ENCODE results near the gene IAH1. TPM values are rescaled to one million over a fixed set of nuclear protein-coding genes. Genes with fewer than 3 reads are reported as not detected.
"Not testable (repeated sequence)": the region's sequence is repeated elsewhere in the genome, so short reads cannot be mapped to it uniquely, and the experiment has no call there.

IAH1 gene
- total RNA-seq, 4 donors from 2014 or later: 11.5 to 35.7 (median 27.7) TPM

DNA sequence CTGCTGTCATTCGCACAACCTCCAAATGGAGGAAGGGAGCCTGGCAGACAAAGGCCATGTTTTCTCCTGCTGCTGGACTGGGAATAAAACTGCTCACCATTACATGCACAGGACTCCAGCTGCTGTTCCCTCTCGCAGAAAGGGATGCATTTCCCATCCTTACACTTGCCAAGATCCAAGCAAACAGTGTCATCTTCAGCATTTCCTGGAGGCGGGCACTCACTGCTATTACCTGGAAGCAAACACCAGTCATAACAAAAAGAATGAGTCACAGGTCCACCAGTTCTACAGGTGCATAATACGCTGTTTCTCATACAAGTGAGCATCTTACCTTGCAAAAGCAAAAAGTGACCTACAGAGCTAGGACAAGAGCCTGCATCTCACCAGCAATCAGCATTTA is 22.7 kb downstream of the IAH1 start:
- no peak overlapping the region for H3K4me3 ChIP-seq (ENCODE audit: low read depth, poor library complexity, severe bottlenecking)
- intact Hi-C loops (cut with DNase I; ENCODE audit: low total_unique reads): no loop called here
- no peak for DNase-seq (ENCODE audit: low spot score in 2 of 2)
- 84 to 89% methylated on average over 4 of the region's 4 CpGs for WGBS, 2 donors
- no peak for TF ChIP-seq POLR2A (IDR thresholded peaks at IDR 0.05)
- TF ChIP-seq, protein P1, sequence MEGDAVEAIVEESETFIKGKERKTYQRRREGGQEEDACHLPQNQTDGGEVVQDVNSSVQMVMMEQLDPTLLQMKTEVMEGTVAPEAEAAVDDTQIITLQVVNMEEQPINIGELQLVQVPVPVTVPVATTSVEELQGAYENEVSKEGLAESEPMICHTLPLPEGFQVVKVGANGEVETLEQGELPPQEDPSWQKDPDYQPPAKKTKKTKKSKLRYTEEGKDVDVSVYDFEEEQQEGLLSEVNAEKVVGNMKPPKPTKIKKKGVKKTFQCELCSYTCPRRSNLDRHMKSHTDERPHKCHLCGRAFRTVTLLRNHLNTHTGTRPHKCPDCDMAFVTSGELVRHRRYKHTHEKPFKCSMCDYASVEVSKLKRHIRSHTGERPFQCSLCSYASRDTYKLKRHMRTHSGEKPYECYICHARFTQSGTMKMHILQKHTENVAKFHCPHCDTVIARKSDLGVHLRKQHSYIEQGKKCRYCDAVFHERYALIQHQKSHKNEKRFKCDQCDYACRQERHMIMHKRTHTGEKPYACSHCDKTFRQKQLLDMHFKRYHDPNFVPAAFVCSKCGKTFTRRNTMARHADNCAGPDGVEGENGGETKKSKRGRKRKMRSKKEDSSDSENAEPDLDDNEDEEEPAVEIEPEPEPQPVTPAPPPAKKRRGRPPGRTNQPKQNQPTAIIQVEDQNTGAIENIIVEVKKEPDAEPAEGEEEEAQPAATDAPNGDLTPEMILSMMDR (IDR thresholded peaks at IDR 0.05): no peak

DNA sequence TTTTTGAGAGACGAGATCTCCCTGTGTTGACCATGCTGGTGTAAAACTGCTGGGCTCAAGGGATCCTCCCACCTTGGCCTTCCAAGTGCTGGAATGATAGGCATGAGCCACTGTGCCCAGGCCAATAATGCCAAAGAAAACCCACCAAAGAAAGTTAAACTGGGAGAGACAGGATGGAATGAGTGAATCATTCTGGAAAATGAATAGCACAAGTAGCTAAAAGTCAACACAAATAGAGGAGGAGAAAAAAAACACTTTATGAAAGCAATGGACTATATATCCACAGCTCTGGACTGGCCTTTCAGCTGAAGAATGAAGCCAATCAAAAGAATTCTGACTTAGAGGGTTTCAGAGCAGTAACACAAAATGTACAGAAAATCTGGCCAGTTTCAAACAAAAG is 23.9 kb downstream of the IAH1 start:
- no peak overlapping the region for H3K4me3 ChIP-seq (ENCODE audit: low read depth, poor library complexity, severe bottlenecking)
- no peak for DNase-seq (ENCODE audit: low spot score in 2 of 2)
- WGBS, 2 donors: 79 to 88% methylated on average over 1 of the region's 1 CpG
- intact Hi-C loops (cut with DNase I; ENCODE audit: low total_unique reads): no loop called here
- no peak for TF ChIP-seq POLR2A (IDR thresholded peaks at IDR 0.05)
- TF ChIP-seq, protein P1 (IDR thresholded peaks at IDR 0.05): no peak

DNA sequence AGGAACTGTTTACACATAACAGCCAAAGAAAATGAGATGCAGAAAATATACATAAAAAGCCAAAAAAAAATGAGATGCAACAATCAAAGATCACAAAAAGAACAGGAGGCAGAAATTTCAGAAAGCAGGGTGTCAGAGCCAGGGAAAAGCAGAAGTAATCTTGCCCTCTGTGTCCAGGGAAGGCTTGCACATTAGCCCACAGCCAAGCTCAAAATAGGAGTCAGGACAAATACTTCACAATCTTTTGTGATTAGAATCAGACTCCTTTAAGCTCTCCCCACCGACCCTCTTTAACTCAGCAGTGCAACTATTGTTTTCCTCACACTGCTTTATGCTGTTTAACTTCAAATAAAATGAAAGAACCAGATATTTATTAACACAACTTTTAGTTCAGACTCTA is 34.6 kb downstream of the IAH1 start:
- no peak for DNase-seq (ENCODE audit: low spot score in 2 of 2)
- intact Hi-C loops (cut with DNase I; ENCODE audit: low total_unique reads): no loop called here
- no peak overlapping the region for H3K4me3 ChIP-seq (ENCODE audit: low read depth, poor library complexity, severe bottlenecking)
- TF ChIP-seq, protein P1 (IDR thresholded peaks at IDR 0.05): no peak
- TF ChIP-seq POLR2A (IDR thresholded peaks at IDR 0.05): no peak
- WGBS, 2 donors: 28 to 29% methylated on average over 1 of the region's 1 CpG

DNA sequence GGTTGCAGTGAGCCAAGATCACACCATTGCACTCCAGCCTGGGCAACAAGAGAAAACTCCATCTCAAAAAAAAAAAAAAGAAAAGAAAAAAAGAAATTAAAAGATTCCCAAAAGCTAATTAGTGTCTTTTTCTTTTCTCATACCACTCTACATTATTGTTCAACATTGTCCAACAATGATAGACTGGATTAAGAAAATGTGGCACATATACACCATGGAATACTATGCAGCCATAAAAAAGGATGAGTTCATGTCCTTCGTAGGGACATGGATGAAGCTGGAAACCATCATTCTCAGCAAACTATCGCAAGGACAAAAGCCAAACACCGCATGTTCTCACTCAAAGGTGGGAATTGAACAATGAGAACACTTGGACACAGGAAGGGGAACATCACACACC is 39.6 kb downstream of the IAH1 start:
- intact Hi-C loops (cut with DNase I; ENCODE audit: low total_unique reads); DNase-seq (ENCODE audit: low spot score in 2 of 2); H3K4me3 ChIP-seq (ENCODE audit: low read depth, poor library complexity, severe bottlenecking): not testable (repeated sequence)
- 98 to 100% methylated on average over 3 of the region's 3 CpGs for WGBS, 2 donors

DNA sequence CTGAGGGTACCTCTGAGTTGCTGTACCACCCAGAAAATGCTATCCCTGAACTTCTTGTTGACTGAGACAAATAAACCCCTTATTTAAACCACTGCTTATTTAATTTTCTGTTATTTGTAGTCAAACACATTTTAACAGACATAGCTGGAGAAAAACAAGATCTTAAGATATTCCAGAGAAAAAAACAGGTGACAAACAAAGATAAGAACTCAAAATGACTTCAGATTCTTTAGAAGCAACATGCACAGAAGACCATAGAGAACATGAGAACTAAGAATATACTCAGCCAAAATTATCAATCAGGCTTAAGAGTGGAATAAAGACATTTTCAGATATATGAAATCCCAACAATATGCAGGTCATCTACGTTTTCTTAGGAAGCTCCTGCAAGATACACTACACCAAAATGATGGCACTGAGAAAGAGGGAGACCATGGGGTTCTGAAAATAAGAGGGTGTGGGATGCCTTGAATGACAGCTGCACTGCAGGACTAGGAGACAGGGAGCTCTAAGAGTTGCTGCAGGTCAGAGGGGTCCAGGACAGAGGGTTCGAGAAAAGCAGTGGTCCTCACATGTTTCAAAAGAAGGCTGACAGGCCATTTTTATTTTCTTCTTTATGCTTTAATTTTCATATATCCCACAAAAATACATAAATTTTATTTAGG is 42.9 kb downstream of the IAH1 start:
- DNase-seq (ENCODE audit: low spot score in 2 of 2): no peak
- TF ChIP-seq, protein P1 (IDR thresholded peaks at IDR 0.05): no peak
- no peak for TF ChIP-seq POLR2A (IDR thresholded peaks at IDR 0.05)
- WGBS, 2 donors: 89 to 92% methylated on average over 2 of the region's 2 CpGs
- intact Hi-C loops (cut with DNase I; ENCODE audit: low total_unique reads): no loop called here
- H3K4me3 ChIP-seq (ENCODE audit: low read depth, poor library complexity, severe bottlenecking): no peak overlapping the region

DNA sequence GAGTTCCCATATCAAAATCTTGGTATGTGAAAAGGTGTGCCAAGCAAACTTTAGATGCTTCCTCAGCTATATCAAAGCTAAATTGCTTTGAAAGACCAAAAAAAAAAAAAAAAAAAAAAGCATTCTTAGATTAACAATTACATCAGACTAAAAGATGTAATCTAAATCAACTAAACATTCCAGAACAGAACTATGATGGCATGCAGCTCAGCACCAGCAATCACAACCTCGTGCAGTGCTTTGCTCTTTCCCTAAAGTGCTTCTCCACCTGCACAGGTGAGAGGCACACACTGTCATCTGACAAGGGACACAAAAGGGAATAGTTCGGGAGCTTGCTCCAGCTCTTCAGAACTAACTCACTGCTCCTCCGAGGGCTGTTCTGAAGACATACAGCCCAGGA is 43.8 kb downstream of the IAH1 start:
- TF ChIP-seq POLR2A (IDR thresholded peaks at IDR 0.05): no peak
- TF ChIP-seq, protein P1 (IDR thresholded peaks at IDR 0.05): no peak
- no peak for DNase-seq (ENCODE audit: low spot score in 2 of 2)
- 73 to 80% methylated on average over 3 of the region's 3 CpGs for WGBS, 2 donors
- H3K4me3 ChIP-seq (ENCODE audit: low read depth, poor library complexity, severe bottlenecking): no peak overlapping the region
- intact Hi-C loops (cut with DNase I; ENCODE audit: low total_unique reads): no loop called here
